GM18511 (cell line): ENCODE measurements around the gene NHSL2.

ENCODE experiments used
- ATAC-seq: cut with Tn5 transposase; IDR thresholded peaks from one replicate; pipeline ENCODE4 v1.9.1; 2021; ENCODE audit warnings: mild to moderate bottlenecking, moderate library complexity; ENCODE audit not compliant: unreplicated experiment

NHSL2 gene

GRCh38 chrX:72016881-72017783 is 106.5 kb downstream of the NHSL2 start:
- ATAC-seq = no peak

- peak; percentile 76 for ATAC-seq
Observed at GRCh38 chrX:72018277-72019112, 107.8 kb downstream of the NHSL2 start.

DNA sequence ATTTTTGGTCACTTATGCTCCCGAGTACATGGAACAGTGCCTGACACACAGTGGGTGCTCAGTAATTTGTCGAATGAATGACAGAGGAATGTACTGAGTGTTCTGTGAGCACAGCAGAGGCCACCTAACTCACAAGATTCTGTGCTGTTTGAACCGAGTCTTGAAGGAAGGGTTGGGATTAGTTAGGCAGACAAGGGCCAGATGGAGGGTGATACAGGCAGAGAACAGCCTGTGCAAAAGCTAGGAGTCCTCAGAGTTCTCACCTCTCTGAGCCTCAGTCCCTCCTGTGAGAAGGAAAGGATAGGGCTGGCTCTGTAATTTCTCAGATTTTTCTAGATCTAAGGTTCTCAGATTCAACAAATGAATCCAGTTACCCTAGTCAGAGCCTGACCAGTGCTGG is 108.8 kb downstream of the NHSL2 start:
- ATAC-seq = no peak

DNA sequence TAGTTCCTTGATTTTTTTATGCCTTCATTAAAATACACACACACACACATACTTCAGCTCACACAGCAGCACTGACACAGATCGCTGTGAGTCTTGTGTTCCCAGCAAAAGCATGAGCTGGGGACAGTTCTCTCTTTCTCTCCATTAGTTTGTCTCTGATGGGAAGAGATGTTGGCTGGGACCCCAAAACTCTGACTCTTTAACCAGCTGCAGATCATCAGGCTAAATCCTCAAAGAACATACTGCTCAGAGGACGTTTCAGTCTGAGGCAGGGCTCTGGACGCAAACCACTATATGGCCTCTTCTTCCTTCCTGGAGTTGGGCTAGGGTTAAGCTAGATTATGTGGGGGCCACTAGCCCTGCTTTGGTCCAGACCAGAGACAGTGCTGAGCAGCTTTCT is 109.6 kb downstream of the NHSL2 start:
- no peak for ATAC-seq

DNA sequence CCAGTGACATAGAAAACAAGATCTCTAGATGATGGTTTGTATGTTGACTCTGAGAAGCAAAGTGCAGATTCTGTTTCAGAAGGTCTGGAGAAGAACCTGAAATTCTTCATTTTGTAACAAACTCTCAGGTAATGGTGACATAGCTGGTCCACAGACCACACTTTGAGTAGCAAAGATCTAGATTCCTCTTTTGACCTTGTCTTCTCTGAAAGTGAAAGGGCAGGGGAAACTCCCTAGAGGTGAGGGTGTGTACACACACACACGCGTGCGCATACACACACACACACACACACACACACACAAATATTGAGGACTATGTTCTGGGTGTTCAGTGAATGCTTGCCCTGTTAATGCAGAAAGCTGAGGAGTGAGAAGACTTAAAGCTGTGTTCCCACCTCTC is 110.1 kb downstream of the NHSL2 start:
- ATAC-seq = peak; percentile 69

DNA sequence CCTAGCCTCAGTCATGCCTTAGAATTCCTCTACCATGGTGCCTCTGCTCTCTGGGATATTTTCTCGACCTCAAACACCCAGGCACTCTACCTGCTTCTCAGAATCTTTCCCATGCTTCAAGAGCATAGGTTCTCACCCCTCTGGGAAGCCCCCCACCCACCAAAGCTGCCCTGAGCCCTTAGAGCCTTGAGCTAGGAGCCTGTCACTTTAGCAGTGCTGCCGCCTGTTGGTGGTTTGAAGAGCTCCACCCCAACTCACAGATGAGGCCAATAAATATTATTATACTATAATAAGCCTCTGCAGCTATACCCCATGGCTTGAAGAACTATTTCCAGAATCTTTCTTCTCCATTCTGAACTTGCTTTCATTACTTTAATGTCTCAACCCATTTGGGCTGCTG is 111.3 kb downstream of the NHSL2 start:
- ATAC-seq = no peak

DNA sequence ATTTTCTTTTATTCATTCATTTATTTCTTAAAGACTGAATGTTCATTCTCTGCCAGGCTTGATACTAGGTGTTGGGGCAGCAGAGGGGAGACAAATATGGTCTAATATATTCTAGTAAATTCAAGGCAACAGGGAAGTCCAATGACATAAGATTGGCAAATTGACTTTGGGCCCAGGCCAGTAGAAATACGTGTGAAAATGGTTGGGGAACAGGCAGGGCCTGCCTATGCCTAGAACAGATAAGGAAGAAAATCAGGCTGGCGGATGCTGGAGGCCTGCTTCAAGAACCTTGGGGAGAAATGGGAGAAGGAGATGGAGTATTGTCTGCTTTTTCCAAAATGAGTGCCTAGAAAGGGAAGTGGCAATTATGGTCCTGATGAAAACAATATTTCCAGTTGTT is 112.4 kb downstream of the NHSL2 start:
- no peak for ATAC-seq

DNA sequence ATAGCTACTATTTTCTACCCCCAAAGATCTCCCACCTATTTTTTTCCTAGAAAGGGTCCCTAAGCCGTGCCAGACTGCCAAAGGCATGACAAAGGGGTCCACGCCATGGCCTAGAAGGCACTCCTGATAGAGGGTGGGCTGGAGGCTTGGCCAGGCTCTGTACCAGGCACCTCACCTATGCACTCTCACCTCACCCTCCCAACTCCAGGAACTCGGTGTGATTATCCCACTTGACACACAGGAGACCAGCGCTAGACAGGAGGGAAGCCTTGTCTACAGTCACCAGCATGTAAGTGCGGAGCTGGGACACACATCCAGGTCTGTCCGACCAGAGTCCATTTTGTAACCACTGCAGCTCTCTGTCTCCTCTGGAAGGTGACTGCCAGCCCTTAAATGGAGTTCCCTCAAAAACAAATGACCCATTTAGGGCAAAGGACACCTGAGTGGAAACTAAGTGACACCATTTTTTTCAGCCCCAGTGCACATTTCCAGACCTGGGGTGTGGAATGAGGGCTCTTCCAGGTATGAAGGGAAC is 114.7 kb downstream of the NHSL2 start:
- ATAC-seq = no peak

DNA sequence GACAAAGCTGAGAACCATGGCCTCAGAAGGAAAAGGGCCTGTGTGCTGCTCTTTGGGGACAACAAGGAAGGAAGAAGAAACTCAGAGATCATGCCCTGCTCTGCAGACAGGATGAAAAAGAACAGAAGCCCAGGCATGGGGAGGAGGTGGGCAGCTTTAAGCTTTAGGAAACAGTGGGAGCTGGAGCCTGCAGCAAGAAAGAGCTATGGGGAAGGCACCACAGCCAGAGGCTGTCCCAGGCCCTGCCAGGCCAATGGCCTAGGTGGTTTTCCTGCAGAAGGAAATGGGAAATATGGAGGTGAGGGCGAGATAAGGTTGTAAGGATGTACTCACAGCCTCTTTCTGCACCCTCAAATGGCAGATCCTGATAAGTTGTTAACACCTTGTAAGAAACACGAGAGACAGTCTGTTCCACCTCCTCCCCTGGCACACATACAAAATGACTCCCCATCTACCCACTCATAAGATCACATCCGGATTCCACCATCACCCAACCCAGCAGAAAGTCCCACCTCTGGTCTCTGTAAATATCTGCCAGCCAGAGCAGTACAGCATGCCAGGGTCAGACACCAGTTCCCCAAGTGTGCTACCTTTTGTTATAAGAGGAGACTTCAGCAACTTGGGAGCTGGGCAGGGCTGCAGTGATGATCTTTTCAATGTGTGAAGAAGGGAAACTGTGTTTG is 115.8 kb downstream of the NHSL2 start:
- peak; percentile 72 for ATAC-seq

- ATAC-seq = no peak
Observed at GRCh38 chrX:72027024-72027913, 116.6 kb downstream of the NHSL2 start.

- ATAC-seq = no peak
Observed at GRCh38 chrX:72027914-72028307, 117.3 kb downstream of the NHSL2 start.

DNA sequence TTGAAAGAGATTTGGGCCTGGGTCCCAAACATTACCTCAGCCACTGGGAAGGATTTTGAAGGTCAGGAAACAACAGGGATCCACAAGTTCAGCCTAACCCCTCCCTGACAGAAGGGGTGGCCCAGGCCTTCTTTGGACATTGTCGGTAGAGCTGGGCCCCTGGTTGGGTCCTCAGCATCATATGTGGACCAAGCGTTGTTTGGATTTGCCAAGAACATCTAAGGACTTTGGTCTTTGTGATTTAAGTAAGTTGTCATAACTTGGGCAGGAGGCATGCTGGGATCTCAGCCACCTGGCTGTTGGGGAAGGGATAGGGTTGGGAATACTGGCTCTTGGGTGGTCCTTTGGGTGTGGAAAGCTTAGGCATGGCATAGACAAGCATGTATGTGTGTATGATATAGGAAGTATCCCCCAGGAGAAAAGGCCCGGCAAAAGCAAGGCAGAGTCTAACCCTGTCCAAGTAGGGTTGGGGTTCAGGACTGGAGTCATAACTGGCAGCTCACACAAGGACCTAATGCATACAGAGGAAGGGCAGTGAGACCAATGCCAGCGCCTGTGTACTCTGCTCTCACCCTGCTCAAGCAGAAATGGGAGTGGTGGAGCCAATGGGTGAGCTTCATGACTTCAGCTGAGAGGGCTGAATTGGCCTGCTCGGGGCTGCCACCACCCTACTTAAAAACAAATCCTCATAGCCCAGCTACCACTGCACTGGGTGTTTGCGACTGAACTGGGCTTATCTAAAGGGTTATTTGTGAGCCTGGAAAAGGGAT is 118.2 kb downstream of the NHSL2 start:
- ATAC-seq = no peak

DNA sequence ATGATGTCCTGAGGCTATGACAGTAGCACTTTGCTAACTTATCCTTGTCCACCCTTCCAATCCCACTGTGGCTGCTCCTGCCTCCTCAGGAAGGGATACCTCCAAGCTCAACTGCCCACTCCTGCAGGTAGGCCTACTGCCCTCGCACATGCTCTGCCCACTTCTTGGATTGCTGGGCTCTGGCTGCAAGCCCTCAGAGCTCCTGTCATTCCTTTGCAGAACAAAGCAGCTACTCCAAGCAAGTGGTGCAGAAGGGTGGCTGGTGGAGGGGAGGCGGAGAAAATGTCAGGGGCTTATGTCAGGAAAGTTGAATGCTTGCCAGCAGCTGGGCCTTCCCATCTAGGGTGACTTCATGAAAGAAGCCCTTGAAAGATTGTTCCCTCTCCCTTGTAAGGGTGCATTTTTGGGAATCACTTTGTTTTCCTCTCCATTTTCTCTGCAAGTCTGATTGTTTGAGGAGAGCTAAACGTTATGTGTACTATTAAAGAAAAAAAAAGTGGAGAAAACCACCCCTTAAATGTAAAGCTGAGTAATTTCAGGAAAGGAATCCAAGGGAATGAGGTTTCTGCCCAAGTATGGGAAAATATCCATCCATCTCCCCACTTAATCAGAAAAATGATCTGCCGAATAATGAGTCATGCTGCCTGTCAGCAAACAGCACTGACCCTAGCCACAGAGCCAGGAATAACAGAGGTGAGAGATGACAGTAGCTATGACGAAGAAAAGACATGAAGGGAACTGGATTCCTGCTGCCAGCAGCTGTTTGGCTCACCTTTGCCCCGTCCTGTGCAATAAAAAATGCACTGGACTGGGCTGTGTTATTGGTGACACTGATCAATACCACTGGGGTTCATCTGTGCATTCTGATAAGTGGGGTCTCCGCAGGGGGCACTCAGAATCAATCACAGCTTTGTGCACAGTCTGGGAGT is 119.1 kb downstream of the NHSL2 start:
- no peak for ATAC-seq

DNA sequence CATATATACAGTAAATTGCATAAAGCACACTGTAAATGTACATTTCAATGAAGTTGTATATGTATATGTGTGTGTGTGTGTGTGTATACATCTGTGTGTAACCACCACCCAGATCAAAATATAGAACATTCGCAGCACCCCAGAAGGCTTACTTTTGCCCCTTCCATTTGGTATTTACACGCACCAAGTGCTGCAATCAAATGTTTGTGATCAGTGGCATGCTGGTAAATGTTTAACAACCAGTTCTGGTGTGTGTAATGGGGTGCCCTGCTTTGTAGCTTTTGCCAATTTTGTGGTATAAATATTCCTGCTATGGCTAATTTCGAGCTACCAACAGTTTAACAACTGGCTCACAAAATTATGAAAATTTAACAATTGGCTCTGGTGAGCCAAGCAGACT is 119.8 kb downstream of the NHSL2 start:
- no peak for ATAC-seq

DNA sequence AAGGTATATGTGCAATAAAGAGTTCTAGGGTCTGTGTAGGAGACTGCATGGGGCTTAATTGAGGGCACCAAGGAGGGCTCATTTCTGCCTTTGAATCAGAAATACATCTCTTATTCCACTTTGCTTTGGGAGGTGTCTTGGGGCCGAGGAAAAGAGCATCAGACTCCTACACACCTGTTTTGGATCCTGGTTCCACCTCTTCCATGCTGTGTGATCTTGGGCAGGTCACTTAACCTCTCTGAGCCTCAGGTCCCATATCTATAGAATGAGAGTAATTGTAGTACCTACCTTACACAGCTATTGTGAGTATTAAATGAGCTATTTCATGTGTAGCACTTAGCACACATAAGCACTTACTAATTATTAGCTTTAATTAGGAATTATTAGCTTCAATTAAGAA is 120.5 kb downstream of the NHSL2 start:
- ATAC-seq = no peak

GRCh38 chrX:72031634-72032033 is 121.0 kb downstream of the NHSL2 start:
- ATAC-seq = no peak

- ATAC-seq = no peak
Observed at GRCh38 chrX:72037601-72038000, 127.0 kb downstream of the NHSL2 start.

DNA sequence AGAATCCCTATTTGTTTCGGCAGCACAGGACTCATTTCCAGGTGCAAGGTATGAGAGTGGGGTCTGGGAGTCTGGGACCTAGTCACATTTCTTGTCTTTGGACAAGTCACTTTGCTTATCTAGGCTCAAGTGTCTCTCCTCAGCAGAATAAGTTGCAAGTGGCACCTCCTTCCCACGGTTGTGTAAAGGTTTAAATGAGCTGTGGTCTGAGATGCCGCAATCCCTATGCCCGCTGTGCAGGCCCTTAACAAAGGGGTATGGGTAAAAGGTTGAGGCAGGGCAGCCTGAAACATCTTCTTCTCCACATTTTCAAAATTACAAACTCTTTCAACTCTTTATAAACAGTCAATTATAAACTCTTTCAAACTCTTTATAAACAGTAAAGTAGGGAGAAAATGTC is 127.4 kb downstream of the NHSL2 start:
- no peak for ATAC-seq
